ENCODE measurements around the gene EVL.

- TF ChIP-seq, protein P1, sequence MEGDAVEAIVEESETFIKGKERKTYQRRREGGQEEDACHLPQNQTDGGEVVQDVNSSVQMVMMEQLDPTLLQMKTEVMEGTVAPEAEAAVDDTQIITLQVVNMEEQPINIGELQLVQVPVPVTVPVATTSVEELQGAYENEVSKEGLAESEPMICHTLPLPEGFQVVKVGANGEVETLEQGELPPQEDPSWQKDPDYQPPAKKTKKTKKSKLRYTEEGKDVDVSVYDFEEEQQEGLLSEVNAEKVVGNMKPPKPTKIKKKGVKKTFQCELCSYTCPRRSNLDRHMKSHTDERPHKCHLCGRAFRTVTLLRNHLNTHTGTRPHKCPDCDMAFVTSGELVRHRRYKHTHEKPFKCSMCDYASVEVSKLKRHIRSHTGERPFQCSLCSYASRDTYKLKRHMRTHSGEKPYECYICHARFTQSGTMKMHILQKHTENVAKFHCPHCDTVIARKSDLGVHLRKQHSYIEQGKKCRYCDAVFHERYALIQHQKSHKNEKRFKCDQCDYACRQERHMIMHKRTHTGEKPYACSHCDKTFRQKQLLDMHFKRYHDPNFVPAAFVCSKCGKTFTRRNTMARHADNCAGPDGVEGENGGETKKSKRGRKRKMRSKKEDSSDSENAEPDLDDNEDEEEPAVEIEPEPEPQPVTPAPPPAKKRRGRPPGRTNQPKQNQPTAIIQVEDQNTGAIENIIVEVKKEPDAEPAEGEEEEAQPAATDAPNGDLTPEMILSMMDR (IDR thresholded peaks at IDR 0.05; ENCODE audit: low read depth, low read length), result no peak
- no peak for TF ChIP-seq POLR2A (IDR thresholded peaks at IDR 0.05; ENCODE audit: extremely low read depth, insufficient read length)
These were observed 27.9 kb upstream of the EVL start for GRCh38 chr14:100037353-100037752.
